Stomach smooth muscle (tissue), 2 donors: Measurements from ENCODE around the gene MRPS18B.
"Not testable (repeated sequence)": the region's sequence is repeated elsewhere in the genome, so short reads cannot be mapped to it uniquely, and the experiment has no call there.

Source experiments
- H3K27ac ChIP-seq: one replicate; pipeline ENCODE4 v1.7.0; 2013; ENCODE audit warnings: mild to moderate bottlenecking, low read length, inconsistent platforms
- H3K27me3 ChIP-seq, 2 donors: one replicate each; pipeline ENCODE4 v1.7.0; 2013; ENCODE audit warnings: low read length in 2 of 2; ENCODE audit not compliant: insufficient read depth in 2 of 2, control insufficient read depth in 1 of 2
- H3K36me3 ChIP-seq, 2 donors: one replicate each; pipeline ENCODE4 v1.7.0; 2013; ENCODE audit warnings: low read length in 2 of 2; ENCODE audit not compliant: control insufficient read depth in 2 of 2, insufficient read depth in 2 of 2
- H3K4me1 ChIP-seq: one replicate; pipeline ENCODE4 v1.7.0; 2013; ENCODE audit warnings: low read length; ENCODE audit not compliant: control insufficient read depth, insufficient read depth
- H3K4me3 ChIP-seq, 2 donors: one replicate each; pipeline ENCODE4 v1.7.0; 2013; ENCODE audit warnings: low read length in 2 of 2
- H3K9ac ChIP-seq, 2 donors: one replicate each; pipeline ENCODE4 v1.7.0; 2013; ENCODE audit warnings: low read length in 2 of 2, mild to moderate bottlenecking in 1 of 2
- H3K9me3 ChIP-seq, 2 donors: one replicate each; pipeline ENCODE4 v1.7.0; 2013; ENCODE audit warnings: low read length in 2 of 2; ENCODE audit not compliant: control insufficient read depth in 2 of 2
- donor health status: healthy.
- donor health status: Pancreatic carcinoma.

Gene MRPS18B

GRCh38 chr6:30589754-30590358 is 27.8 kb upstream of the MRPS18B start:
- peaks cover 58 to 60% of the 10 kb centered on the region in 2 donors for H3K36me3 ChIP-seq
- no peaks in the 10 kb centered on the region for H3K4me1 ChIP-seq
- no peaks in the 10 kb centered on the region for H3K9me3 ChIP-seq
- no peak overlapping the region for H3K4me3 ChIP-seq
- no peak overlapping the region for H3K9ac ChIP-seq
- no peak overlapping the region for H3K27ac ChIP-seq
- no peaks in the 10 kb centered on the region for H3K27me3 ChIP-seq

GRCh38 chr6:30590509-30590908 is 27.1 kb upstream of the MRPS18B start:
- H3K9me3 ChIP-seq = no peaks in the 10 kb centered on the region
- no peaks in the 10 kb centered on the region for H3K4me1 ChIP-seq
- H3K36me3 ChIP-seq = peaks cover 52 to 54% of the 10 kb centered on the region in 2 donors
- no peak overlapping the region for H3K4me3 ChIP-seq
- H3K27ac ChIP-seq = peak overlapping the region; percentile 6
- H3K9ac ChIP-seq = no peak overlapping the region
- no peaks in the 10 kb centered on the region for H3K27me3 ChIP-seq

- Histone ChIP-seq H3K27me3 (no peaks in the 10 kb centered on the region), H3K4me1 (no peaks in the 10 kb centered on the region), H3K9ac (no peak overlapping the region), H3K4me3 (no peak overlapping the region), H3K36me3 (peaks cover 47 to 49% of the 10 kb centered on the region in 2 donors), H3K9me3 (no peaks in the 10 kb centered on the region), H3K27ac (peak overlapping the region; percentile 6)
These were observed 26.6 kb upstream of the MRPS18B start for GRCh38 chr6:30591008-30591407.

DNA sequence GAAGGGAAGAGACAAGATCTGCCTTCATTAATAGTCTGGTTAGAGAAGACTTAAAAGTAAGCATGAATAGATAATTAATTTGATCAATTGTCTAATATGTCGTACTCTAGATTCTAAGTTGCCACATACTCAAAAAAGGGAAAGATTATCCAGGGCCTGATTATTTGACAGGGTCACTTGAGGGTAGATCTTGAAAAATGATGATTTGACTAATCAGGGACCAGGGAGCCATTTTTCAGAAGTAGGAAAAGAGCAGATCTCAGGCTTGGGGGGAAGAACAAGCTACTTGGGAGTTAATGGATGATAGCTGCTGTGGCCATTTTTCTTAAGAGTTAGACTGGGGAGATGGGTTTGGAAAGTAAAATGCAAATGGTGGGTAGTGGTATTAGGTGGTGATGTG is 25.4 kb upstream of the MRPS18B start:
- Histone ChIP-seq H3K27me3 (no peaks in the 10 kb centered on the region), H3K9me3 (no peaks in the 10 kb centered on the region), H3K36me3 (peaks cover 39 to 40% of the 10 kb centered on the region in 2 donors), H3K9ac (no peak overlapping the region), H3K4me1 (no peaks in the 10 kb centered on the region), H3K4me3 (no peak overlapping the region), H3K27ac (no peak overlapping the region)

DNA sequence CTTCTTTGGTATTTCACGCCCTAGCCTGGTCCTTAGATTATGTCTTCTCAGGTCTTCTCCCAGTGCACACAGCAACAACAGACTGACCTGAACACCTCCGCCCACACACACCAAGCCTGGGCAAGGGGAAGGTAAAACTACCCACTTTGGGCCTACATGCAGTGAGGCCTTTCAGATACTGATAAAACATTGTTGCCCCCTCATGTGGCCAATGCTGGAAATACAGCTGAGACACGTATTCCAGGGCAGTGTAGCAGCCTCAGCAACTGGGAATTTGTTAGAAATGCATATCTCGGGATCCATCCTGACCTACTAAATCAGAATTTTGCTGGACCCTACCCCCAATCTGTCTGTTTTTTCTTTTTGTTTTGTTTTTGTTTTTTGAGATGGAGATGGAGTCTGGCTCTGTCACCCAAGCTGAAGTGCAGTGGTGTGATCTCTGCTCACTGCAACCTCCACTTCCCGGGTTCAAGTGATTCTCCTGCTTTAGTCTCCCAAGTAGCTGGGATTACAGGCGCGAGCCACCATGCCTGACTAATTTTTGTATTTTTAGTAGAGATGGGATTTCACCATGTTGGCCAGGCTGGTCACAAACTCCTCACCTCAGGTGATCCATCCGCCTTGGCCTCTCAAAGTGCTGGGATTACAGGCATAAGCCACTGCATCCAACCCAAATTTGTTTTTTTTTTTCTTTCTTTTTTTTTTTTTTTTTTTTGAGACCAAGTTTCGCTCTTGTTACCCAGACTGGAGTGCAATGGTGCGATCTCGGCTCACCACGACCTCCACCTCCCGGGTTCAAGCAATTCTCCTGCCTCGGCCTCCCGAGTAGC is 20.1 kb upstream of the MRPS18B start:
- H3K4me1 ChIP-seq, H3K27me3 ChIP-seq, H3K27ac ChIP-seq, H3K4me3 ChIP-seq, H3K9me3 ChIP-seq: not testable (repeated sequence)
- H3K36me3 ChIP-seq = peaks cover 28% of the 10 kb centered on the region in 2 donors
- H3K9ac ChIP-seq = peak overlapping the region in 1 of 2 donors; percentile 55

- Histone ChIP-seq H3K4me3 (no peak overlapping the region), H3K27me3 (no peaks in the 10 kb centered on the region), H3K9ac (no peak overlapping the region), H3K27ac (no peak overlapping the region), H3K4me1 (no peaks in the 10 kb centered on the region), H3K9me3 (no peaks in the 10 kb centered on the region), H3K36me3 (peaks cover 41 to 43% of the 10 kb centered on the region in 2 donors)
These were observed 18.6 kb upstream of the MRPS18B start for GRCh38 chr6:30598912-30599624.

DNA sequence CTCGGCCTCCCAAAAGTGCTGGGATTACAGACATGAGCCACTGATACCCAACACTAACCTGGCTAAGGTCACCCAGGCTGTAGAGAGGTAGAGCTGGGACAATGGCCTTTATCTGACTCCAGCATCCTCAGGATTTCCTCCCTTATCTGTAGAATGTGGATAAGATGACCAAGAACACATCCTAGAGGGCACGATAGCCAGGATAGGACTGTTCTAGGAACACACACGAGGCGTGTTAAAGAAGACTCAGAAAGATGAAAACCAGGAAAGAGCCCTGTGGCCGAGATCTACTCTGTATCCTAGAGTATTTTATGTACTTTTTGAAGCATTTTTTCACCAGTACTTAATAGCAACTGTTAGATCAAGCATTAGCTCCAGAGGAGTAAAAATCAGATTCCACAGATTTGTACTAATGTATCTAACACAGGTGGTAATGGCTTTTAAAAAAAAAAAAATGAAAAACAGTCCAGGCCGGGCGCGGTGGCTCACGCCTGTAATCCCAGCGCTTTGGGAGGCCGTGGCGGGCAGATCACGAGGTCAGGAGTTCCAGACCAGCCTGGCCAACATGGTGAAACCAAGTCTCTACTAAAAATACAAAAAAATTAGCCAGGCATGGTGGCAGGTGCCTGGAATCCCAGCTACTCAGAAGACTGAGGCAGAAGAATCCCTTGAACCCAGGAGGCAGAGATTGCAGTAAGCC is 17.9 kb upstream of the MRPS18B start:
- no peaks in the 10 kb centered on the region for H3K9me3 ChIP-seq
- no peak overlapping the region for H3K4me3 ChIP-seq
- H3K9ac ChIP-seq = no peak overlapping the region
- peaks cover 45 to 48% of the 10 kb centered on the region in 2 donors for H3K36me3 ChIP-seq
- H3K4me1 ChIP-seq = no peaks in the 10 kb centered on the region
- no peaks in the 10 kb centered on the region for H3K27me3 ChIP-seq
- no peak overlapping the region for H3K27ac ChIP-seq

GRCh38 chr6:30600451-30600961 is 17.1 kb upstream of the MRPS18B start:
- no peaks in the 10 kb centered on the region for H3K4me1 ChIP-seq
- H3K4me3 ChIP-seq = no peak overlapping the region
- H3K27ac ChIP-seq = no peak overlapping the region
- H3K36me3 ChIP-seq = peaks cover 51 to 54% of the 10 kb centered on the region in 2 donors
- no peaks in the 10 kb centered on the region for H3K27me3 ChIP-seq
- no peaks in the 10 kb centered on the region for H3K9me3 ChIP-seq
- H3K9ac ChIP-seq = no peak overlapping the region

GRCh38 chr6:30601436-30601814 is 16.2 kb upstream of the MRPS18B start:
- Histone ChIP-seq H3K27me3 (no peaks in the 10 kb centered on the region), H3K27ac (no peak overlapping the region), H3K9ac (no peak overlapping the region), H3K4me1 (no peaks in the 10 kb centered on the region), H3K4me3 (no peak overlapping the region), H3K9me3 (no peaks in the 10 kb centered on the region), H3K36me3 (peaks cover 59 to 61% of the 10 kb centered on the region in 2 donors)
